Epithelial cell of esophagus (primary cell): ENCODE data around the gene CTXN3.
A peak's percentile ranks its signal among the peaks of the same experiment; 100 is the strongest.

Experiments used
- DNase-seq: peaks from one replicate; pipeline ENCODE4 v3.0.0; 2010; ENCODE audit warnings: low read depth
- H3K4me3 ChIP-seq: 2 replicates; pipeline ENCODE4 v1.5.1; 2011; ENCODE audit warnings: mild to moderate bottlenecking, low read length, control low read depth
- TF ChIP-seq, protein P1 (sequence below): IDR thresholded peaks from 2 replicates; pipeline ENCODE4 v1.5.1; 2011; ENCODE audit warnings: low read depth, mild to moderate bottlenecking, low read length, control low read depth, inconsistent platforms; ENCODE audit not compliant: insufficient read depth; ENCODE audit errors: missing control alignments

CTXN3 gene

DNA sequence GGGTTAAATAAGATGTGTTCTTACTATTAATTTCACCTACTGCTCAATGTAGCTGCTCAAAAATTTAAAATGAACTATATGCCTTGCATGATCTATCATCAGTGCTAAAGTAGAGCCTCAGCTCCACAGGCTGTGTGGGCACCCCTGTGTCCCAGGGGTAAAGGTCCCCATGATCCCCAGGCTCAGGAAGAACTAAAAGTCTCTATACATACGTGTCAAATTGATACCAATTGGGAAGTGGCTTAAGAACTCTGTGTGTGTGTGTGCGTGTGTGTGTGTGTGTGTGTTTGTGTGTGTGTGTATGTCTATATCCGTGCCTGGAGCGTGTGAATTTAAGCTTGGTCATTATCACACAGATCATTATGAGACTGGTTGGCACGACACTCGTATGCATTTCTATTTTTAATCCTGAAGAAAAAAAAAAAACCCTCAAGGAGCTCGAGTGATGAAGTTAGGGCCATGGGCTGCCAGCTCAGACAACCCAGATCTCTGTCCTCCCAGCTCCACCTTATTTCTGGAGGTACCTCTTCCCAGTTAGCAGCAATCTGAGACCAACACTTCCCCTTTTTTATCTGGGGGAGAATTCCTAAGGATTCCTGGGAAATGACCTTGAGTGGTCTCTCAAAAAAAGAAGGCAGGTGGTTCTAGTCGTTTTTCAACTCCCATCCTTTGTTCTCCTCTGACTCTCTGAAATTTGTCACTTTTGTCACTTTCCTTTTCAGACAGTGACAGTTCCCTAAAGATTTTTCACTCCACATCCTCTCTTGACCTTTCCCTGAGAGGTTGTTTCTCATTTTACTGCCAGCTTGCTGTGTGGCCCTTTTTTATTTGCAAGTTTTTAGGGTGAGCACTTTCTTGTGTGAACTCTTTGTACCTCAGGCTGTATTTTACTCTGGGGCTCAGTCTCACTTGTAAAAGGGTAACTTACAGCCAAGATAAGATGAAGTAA, 45.7 kb upstream of the CTXN3 start:
- no peak for DNase-seq
- H3K4me3 ChIP-seq = no peak overlapping the region
- TF ChIP-seq, protein P1, sequence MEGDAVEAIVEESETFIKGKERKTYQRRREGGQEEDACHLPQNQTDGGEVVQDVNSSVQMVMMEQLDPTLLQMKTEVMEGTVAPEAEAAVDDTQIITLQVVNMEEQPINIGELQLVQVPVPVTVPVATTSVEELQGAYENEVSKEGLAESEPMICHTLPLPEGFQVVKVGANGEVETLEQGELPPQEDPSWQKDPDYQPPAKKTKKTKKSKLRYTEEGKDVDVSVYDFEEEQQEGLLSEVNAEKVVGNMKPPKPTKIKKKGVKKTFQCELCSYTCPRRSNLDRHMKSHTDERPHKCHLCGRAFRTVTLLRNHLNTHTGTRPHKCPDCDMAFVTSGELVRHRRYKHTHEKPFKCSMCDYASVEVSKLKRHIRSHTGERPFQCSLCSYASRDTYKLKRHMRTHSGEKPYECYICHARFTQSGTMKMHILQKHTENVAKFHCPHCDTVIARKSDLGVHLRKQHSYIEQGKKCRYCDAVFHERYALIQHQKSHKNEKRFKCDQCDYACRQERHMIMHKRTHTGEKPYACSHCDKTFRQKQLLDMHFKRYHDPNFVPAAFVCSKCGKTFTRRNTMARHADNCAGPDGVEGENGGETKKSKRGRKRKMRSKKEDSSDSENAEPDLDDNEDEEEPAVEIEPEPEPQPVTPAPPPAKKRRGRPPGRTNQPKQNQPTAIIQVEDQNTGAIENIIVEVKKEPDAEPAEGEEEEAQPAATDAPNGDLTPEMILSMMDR = no peak

DNA sequence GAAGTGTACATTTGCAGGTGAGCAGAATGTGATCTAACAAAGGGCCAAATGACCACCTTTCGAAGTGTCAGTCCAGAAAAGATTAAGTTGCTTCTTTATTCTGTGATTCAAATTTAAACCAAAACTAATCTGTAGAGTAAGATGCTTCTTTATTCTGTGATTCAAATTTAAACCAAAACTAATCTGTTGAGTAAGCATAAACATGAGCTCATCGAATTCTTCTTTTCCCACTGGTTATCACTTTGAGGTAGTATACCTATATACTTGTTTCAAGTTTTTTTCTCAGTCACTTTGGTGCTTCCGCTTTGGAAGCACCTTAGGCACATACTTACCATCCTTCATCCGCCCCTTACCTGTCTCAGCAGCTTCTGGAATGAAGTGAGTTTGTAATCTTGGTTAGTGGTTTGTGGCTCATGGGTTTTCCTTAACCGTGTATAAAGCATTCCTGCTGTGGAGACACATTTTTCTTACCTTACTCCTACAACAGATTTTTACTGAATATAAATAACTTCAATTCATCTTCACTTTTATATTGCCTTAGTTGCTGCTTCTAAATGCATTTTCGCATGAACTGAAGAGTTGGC, 40.7 kb upstream of the CTXN3 start:
- TF ChIP-seq, protein P1 = no peak
- no peak overlapping the region for H3K4me3 ChIP-seq
- peak; percentile 13 for DNase-seq

DNA sequence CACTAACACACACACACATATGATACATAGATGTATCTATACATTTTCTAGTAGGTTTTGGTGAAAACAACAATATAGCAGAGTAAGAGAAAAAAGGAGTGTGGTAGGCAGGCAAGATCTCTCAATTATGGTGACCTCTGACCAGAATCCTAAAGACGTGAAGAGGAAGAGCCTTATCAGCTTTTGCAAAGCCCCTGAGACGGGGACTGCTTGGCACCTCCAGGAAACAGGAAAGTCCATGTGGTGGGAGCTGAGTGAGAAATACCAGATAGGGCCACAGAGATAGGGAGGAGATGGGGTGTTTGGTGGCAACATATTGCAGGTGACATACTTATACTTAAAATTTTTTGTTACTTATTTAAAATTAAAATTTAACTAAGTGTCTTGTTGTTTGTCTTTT, 39.9 kb upstream of the CTXN3 start:
- TF ChIP-seq, protein P1 = no peak
- DNase-seq = no peak
- H3K4me3 ChIP-seq = no peak overlapping the region

DNA sequence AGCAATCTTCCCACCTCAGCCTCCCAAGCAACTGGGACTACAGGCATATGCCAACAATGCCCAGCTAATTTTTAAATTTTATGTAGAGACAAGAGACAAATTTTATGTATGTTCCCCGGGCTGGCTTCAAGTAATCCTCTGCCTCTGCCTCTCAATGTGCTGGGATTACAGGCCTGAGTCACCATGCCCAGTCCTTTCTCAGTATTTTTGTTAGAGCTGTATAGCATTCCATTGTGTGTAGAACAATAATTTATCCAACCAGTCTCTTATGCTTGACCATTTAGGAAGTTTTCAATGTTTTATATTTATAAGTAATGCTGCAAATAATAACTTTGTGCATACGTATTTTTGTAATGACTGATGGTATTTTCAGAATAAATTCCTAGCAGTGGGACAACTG, 38.9 kb upstream of the CTXN3 start:
- TF ChIP-seq, protein P1 = no peak
- no peak for DNase-seq

DNA sequence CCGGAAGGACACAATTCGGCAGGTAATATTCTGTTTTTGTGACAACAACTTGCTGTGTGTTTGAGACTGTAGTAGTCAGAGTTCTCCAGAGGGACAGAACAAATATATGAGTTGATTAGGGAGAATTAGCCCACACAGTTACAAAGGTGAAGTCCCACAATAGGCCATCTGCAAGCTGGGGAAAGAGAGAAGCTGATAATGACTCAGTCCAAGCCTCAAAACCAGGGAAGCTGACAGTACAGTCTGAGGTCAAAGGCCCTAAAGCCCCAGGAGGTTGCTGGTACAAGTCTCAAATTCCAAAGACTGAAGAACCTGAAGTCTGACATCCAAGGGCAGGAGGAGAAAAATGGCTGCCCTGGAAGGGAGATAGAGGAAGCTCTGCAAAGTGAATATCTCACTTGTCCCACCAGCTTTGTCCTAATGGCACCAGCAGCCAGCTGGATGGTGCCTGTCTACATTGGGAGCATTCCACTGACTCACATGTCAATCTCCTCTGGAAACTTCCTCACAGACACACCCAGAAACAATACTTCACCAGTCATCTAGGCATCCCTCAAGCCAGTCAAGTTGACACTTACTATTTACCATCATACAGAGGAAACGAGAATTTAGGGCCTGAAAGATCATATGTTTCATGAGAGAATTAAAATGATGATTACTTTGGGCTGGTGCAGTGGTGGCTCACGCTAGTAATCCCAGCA, 36.3 kb upstream of the CTXN3 start:
- H3K4me3 ChIP-seq = no peak overlapping the region
- TF ChIP-seq, protein P1 = no peak
- peak; percentile 56 for DNase-seq

More for the DNA sequence above, 38.9 kb upstream of the CTXN3 start:
- no peak overlapping the region for H3K4me3 ChIP-seq

DNA sequence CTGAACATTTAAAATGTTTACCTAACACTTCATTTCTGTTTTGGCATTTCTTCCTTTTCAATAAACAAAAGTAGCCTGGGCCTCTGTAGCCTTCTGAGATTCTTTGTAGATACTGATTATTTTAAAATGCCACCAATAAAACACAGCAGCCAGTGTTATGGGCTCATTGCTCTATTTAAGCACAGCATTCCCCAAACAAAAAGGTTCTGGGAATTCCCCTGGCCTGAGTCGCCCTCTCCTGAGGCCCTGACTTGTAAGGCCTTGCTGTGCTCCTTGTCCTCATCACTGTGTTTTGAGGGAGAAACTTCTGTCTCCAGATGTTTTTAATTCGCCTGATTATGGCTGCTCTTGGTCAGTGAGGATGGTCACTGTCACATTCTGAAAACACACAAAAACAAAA, 33.0 kb upstream of the CTXN3 start:
- no peak overlapping the region for H3K4me3 ChIP-seq
- TF ChIP-seq, protein P1 = no peak
- peak; percentile 44 for DNase-seq
